ENCODE measurements around the gene PHF14. TPM values are rescaled to one million over a fixed set of nuclear protein-coding genes. Genes with fewer than 3 reads are reported as not detected.

PHF14 gene
- total RNA-seq, 4 donors from 2014 or later, result 25.3 to 52.6 (median 29.1) TPM

- no peak overlapping the region for H3K27ac ChIP-seq
- H3K36me3 ChIP-seq, result no peaks in the 10 kb centered on the region
- ATAC-seq, result no peak
- TF ChIP-seq POLR2A (IDR thresholded peaks at IDR 0.05) (no peak), EP300 (IDR thresholded peaks at IDR 0.05) (no peak), POLR2AphosphoS5 (IDR thresholded peaks at IDR 0.05) (no peak), CTCF (IDR thresholded peaks at IDR 0.05) (no peak)
- H3K4me3 ChIP-seq, result no peak overlapping the region
- 78 to 86% methylated on average over 1 of the region's 1 CpG for WGBS, 2 donors (ENCODE audit: low coverage in 1 of 2)
- H3K9me3 ChIP-seq, result no peaks in the 10 kb centered on the region
- H3K27me3 ChIP-seq, result no peaks in the 10 kb centered on the region
- H3K4me1 ChIP-seq, result peaks cover 0 to 15% (median 0%) of the 10 kb centered on the region in 3 donors
These were observed 195.0 kb downstream of the PHF14 start for GRCh38 chr7:11168650-11169170.

GRCh38 chr7:11170175-11170574 is 196.5 kb downstream of the PHF14 start:
- Histone ChIP-seq H3K4me1 (peaks cover 0 to 15% (median 0%) of the 10 kb centered on the region in 3 donors), H3K9me3 (no peaks in the 10 kb centered on the region), H3K27me3 (no peaks in the 10 kb centered on the region), H3K36me3 (no peaks in the 10 kb centered on the region), H3K4me3 (no peak overlapping the region), H3K27ac (no peak overlapping the region)
- TF ChIP-seq POLR2AphosphoS5 (IDR thresholded peaks at IDR 0.05), result no peak
- no peak for TF ChIP-seq POLR2A (IDR thresholded peaks at IDR 0.05)
- TF ChIP-seq CTCF (IDR thresholded peaks at IDR 0.05), result no peak
- TF ChIP-seq EP300 (IDR thresholded peaks at IDR 0.05), result no peak
- WGBS, 2 donors (ENCODE audit: low coverage in 1 of 2), result 29 to 46% methylated on average over 2 of the region's 2 CpGs
- no peak for ATAC-seq

- Histone ChIP-seq H3K36me3 (no peaks in the 10 kb centered on the region), H3K4me3 (no peak overlapping the region), H3K4me1 (peaks cover 0 to 15% (median 0%) of the 10 kb centered on the region in 3 donors), H3K27me3 (no peaks in the 10 kb centered on the region), H3K27ac (no peak overlapping the region), H3K9me3 (no peaks in the 10 kb centered on the region)
- 50 to 69% methylated on average over 4 of the region's 4 CpGs for WGBS, 2 donors (ENCODE audit: low coverage in 1 of 2)
- peak; percentile 58 for ATAC-seq
- peak; percentile 10 for TF ChIP-seq POLR2AphosphoS5 (IDR thresholded peaks at IDR 0.05)
- TF ChIP-seq POLR2A (IDR thresholded peaks at IDR 0.05), result no peak
These were observed 197.3 kb downstream of the PHF14 start for GRCh38 chr7:11170863-11171568.

- Histone ChIP-seq H3K27me3 (no peaks in the 10 kb centered on the region), H3K4me1 (peaks cover 0 to 15% (median 0%) of the 10 kb centered on the region in 3 donors), H3K27ac (no peak overlapping the region), H3K36me3 (no peaks in the 10 kb centered on the region), H3K9me3 (no peaks in the 10 kb centered on the region), H3K4me3 (no peak overlapping the region)
- ATAC-seq, result no peak
- WGBS, 2 donors (ENCODE audit: low coverage in 1 of 2), result 58 to 74% methylated on average over 2 to 5 of the region's 5 CpGs
- TF ChIP-seq EP300 (IDR thresholded peaks at IDR 0.05) (no peak), POLR2A (IDR thresholded peaks at IDR 0.05) (no peak), POLR2AphosphoS5 (IDR thresholded peaks at IDR 0.05) (no peak), CTCF (IDR thresholded peaks at IDR 0.05) (no peak)
These were observed 198.0 kb downstream of the PHF14 start for GRCh38 chr7:11171569-11172192.

- Histone ChIP-seq H3K36me3 (no peaks in the 10 kb centered on the region), H3K4me1 (peaks cover 0 to 15% (median 0%) of the 10 kb centered on the region in 3 donors), H3K27me3 (no peaks in the 10 kb centered on the region), H3K9me3 (no peaks in the 10 kb centered on the region), H3K4me3 (no peak overlapping the region), H3K27ac (no peak overlapping the region)
- ATAC-seq, result no peak
- TF ChIP-seq POLR2A (IDR thresholded peaks at IDR 0.05) (no peak), POLR2AphosphoS5 (IDR thresholded peaks at IDR 0.05) (no peak), CTCF (IDR thresholded peaks at IDR 0.05) (no peak), EP300 (IDR thresholded peaks at IDR 0.05) (no peak)
- WGBS, 2 donors (ENCODE audit: low coverage in 1 of 2), result 89 to 93% methylated on average over 4 of the region's 4 CpGs
These were observed 199.2 kb downstream of the PHF14 start for GRCh38 chr7:11172835-11173234.
